Measurements from ENCODE around the gene INPP4A. TPM values are rescaled to one million over a fixed set of nuclear protein-coding genes. Genes with fewer than 3 reads are reported as not detected.

The INPP4A gene
- total and polyA plus RNA-seq, 9 of the 15 experiments (the other 6 are each of a cell fraction or from before 2014, with no cell fraction given) = 1.8 to 15.7 (median 8.3) TPM

DNA sequence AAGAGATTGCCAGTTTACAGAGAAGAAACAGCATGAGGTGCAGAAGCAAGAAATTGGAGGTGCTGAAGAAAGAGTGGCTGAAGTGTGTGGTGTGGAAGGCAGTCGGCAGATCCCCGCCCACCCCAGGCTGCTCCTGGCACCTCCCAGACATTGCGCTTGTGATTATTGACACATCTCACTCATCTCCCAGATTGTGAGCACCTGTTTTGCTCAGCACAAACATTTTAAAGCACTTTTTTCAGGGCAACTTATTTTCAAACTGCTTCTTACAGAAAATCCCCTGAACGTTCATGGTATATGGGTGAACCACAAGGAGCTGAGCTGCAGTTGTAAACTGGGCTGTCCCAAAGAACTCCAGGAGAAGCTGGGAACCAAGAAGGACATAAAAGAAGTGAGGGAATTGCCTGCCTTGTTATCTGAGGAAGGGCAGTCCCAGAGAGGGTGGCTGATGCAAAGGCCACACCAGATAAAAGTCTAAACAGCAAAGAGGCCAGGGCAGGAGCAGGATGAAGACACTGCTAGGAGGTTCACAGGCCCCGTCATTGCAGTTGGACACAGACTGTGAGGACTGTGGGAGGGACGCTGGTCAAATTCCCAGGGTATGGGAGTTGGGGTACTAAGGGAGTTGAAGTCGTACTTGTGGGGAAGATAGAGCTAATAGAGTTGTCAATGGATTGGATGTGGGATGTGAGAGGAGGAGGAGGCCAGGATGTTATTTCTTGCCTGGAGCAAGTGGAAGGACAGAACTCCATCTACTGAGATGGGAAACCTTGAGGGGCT is 65.1 kb downstream of the INPP4A start (continued):
- TF ChIP-seq CEBPG (CRISPR knock-in tag; IDR thresholded peaks at IDR 0.05) = peak; percentile 44; the same call in 1 of the 2 replicates
- no peak for TF ChIP-seq CEBPG (tag; conservative IDR thresholded peaks at IDR 0.05 in 1 of 2, IDR thresholded peaks at IDR 0.05 in 1 of 2)
- no peak for TF ChIP-seq XRCC5 (IDR thresholded peaks at IDR 0.05; ENCODE audit: low read depth, low read length)
- TF ChIP-seq HDAC3 (IDR thresholded peaks at IDR 0.05; ENCODE audit: borderline replicate concordance, partially characterized antibody) = no peak
- TF ChIP-seq MTF1 (CRISPR knock-in tag; IDR thresholded peaks at IDR 0.05; ENCODE audit: borderline replicate concordance) = no peak
- peak; percentile 53; the same call in 1 of the 2 replicates for TF ChIP-seq SMAD4 (CRISPR knock-in tag; conservative IDR thresholded peaks at IDR 0.05)
- TF ChIP-seq SUPT5H (IDR thresholded peaks at IDR 0.05) = 0 out of 2 replicates have a peak, but pooled peaks have one; percentile 18
- TF ChIP-seq MEIS2 (IDR thresholded peaks at IDR 0.05; ENCODE audit: partially characterized antibody) = peak; percentile 62
- TF ChIP-seq, protein P1, sequence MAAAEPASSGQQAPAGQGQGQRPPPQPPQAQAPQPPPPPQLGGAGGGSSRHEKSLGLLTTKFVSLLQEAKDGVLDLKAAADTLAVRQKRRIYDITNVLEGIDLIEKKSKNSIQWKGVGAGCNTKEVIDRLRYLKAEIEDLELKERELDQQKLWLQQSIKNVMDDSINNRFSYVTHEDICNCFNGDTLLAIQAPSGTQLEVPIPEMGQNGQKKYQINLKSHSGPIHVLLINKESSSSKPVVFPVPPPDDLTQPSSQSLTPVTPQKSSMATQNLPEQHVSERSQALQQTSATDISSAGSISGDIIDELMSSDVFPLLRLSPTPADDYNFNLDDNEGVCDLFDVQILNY (CRISPR knock-in tag; IDR thresholded peaks at IDR 0.05) = no peak
- no peak for TF ChIP-seq BDP1 (IDR thresholded peaks at IDR 0.05; ENCODE audit: insufficient read depth, insufficient read length)
- TF ChIP-seq CBX8 (IDR thresholded peaks at IDR 0.05; ENCODE audit: borderline replicate concordance, extremely low read depth, low read depth, low read length, poor library complexity, severe bottlenecking) = no peak
- TF ChIP-seq, protein P2, sequence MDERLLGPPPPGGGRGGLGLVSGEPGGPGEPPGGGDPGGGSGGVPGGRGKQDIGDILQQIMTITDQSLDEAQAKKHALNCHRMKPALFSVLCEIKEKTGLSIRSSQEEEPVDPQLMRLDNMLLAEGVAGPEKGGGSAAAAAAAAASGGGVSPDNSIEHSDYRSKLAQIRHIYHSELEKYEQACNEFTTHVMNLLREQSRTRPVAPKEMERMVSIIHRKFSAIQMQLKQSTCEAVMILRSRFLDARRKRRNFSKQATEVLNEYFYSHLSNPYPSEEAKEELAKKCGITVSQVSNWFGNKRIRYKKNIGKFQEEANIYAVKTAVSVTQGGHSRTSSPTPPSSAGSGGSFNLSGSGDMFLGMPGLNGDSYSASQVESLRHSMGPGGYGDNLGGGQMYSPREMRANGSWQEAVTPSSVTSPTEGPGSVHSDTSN (CRISPR knock-in tag; IDR thresholded peaks at IDR 0.05; ENCODE audit: low read depth) = no peak
- TF ChIP-seq, protein P2 (tag; conservative IDR thresholded peaks at IDR 0.05; ENCODE audit: low read depth) = peak; percentile 59
- TF ChIP-seq, protein P3, sequence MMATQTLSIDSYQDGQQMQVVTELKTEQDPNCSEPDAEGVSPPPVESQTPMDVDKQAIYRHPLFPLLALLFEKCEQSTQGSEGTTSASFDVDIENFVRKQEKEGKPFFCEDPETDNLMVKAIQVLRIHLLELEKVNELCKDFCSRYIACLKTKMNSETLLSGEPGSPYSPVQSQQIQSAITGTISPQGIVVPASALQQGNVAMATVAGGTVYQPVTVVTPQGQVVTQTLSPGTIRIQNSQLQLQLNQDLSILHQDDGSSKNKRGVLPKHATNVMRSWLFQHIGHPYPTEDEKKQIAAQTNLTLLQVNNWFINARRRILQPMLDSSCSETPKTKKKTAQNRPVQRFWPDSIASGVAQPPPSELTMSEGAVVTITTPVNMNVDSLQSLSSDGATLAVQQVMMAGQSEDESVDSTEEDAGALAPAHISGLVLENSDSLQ (IDR thresholded peaks at IDR 0.05) = no peak
- peak; percentile 63; the same call in 1 of the 2 replicates for TF ChIP-seq EP300 (IDR thresholded peaks at IDR 0.05; ENCODE audit: low read length)
- TF ChIP-seq MAFG (tag; conservative IDR thresholded peaks at IDR 0.05) = no peak
- TF ChIP-seq TAL1 (IDR thresholded peaks at IDR 0.05) = peak; percentile 57
- TF ChIP-seq, protein P4, sequence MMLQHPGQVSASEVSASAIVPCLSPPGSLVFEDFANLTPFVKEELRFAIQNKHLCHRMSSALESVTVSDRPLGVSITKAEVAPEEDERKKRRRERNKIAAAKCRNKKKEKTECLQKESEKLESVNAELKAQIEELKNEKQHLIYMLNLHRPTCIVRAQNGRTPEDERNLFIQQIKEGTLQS (IDR thresholded peaks at IDR 0.05) = peak; percentile 13; the same call in 1 of the 2 replicates
- TF ChIP-seq, protein P4 (CRISPR knock-in tag; conservative IDR thresholded peaks at IDR 0.05) = no peak
- 0 out of 2 replicates have a peak, but pooled peaks have one; percentile 10 for TF ChIP-seq L3MBTL2 (IDR thresholded peaks at IDR 0.05)
- TF ChIP-seq BACH1 (tag; IDR thresholded peaks at IDR 0.05) = no peak
- TF ChIP-seq ZNF146 (CRISPR knock-in tag; IDR thresholded peaks at IDR 0.05; ENCODE audit: unreplicated experiment) = no peak
- TF ChIP-seq CBFA2T2 (conservative IDR thresholded peaks at IDR 0.05) = peak; percentile 50; the same call in 1 of the 2 replicates
